Embryonic facial prominence (tissue), 1 donor: ENCODE results near the gene LAG3.
A peak's percentile ranks its signal among the peaks of the same experiment; 100 is the strongest.

Experiments
- DNase-seq: peaks from one replicate; pipeline ENCODE4 v3.0.0-alpha.2; 2016; ENCODE audit errors: extremely low spot score

The LAG3 gene

GRCh38 chr12:6790496-6791150 is 18.3 kb downstream of the LAG3 start:
- DNase-seq: no peak

GRCh38 chr12:6791931-6792520 is 19.7 kb downstream of the LAG3 start:
- DNase-seq: no peak

GRCh38 chr12:6792522-6793201 is 20.3 kb downstream of the LAG3 start:
- DNase-seq: no peak

GRCh38 chr12:6795088-6795487 is 22.8 kb downstream of the LAG3 start:
- no peak for DNase-seq

GRCh38 chr12:6796576-6796975 is 24.3 kb downstream of the LAG3 start:
- no peak for DNase-seq

- no peak for DNase-seq
Measured at GRCh38 chr12:6799147-6799546, 26.8 kb downstream of the LAG3 start.

GRCh38 chr12:6807170-6807569 is 34.9 kb downstream of the LAG3 start:
- DNase-seq: no peak

GRCh38 chr12:6809056-6809455 is 36.7 kb downstream of the LAG3 start:
- no peak for DNase-seq

- DNase-seq: no peak
Measured at GRCh38 chr12:6810758-6811157, 38.4 kb downstream of the LAG3 start.

GRCh38 chr12:6813363-6813762 is 41.0 kb downstream of the LAG3 start:
- DNase-seq: no peak

- no peak for DNase-seq
Measured at GRCh38 chr12:6816598-6816997, 44.3 kb downstream of the LAG3 start.

- DNase-seq: no peak
Measured at GRCh38 chr12:6817098-6817497, 44.8 kb downstream of the LAG3 start.

- no peak for DNase-seq
Measured at GRCh38 chr12:6817662-6818157, 45.4 kb downstream of the LAG3 start.

GRCh38 chr12:6818222-6818621 is 45.9 kb downstream of the LAG3 start:
- DNase-seq: no peak

GRCh38 chr12:6818645-6819044 is 46.3 kb downstream of the LAG3 start:
- no peak for DNase-seq

GRCh38 chr12:6819106-6820030 is 47.0 kb downstream of the LAG3 start:
- DNase-seq: no peak

- DNase-seq: no peak
Measured at GRCh38 chr12:6820166-6820565, 47.8 kb downstream of the LAG3 start.

GRCh38 chr12:6821591-6822425 is 49.5 kb downstream of the LAG3 start, which contains the start of gene GPR162:
GPR162 (plus strand) TSS chr12:6821821; CDS start chr12:6823899, 2,078 bp downstream.
- DNase-seq: peak; percentile 72

GRCh38 chr12:6822426-6823135 is 50.3 kb downstream of the LAG3 start:
- no peak for DNase-seq
